ENCODE measurements around the gene MVB12B.

- TF ChIP-seq CTCF (IDR thresholded peaks at IDR 0.05) (no peak), POLR2A (IDR thresholded peaks at IDR 0.05) (no peak), EP300 (IDR thresholded peaks at IDR 0.05) (no peak)
Observed at GRCh38 chr9:126431077-126431742, 104.6 kb downstream of the MVB12B start.
